ENCODE results near the gene SND1. TPM values are rescaled to one million over a fixed set of nuclear protein-coding genes. Genes with fewer than 3 reads are reported as not detected.

The SND1 gene
- total RNA-seq, 1 experiment from 2014 or later, result 218 TPM

DNA sequence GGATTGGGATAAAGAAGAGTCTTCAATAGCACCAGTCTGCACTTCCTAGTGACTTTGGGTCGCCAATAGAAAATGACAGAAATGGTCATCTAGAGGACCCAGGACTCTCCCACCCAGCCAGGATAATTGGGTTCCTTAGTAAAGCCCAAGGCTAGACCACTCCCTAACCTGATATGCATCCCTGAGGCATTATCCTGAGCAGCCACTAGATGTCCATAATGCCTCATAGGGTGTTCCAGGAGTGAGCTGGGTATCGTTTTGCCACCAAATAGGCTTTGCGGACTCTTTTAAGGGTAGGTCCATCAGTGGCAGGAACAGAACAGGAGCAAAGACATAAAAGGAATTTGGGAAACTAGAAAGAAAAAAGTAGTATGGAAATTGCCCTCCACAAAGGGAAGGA is 383.7 kb downstream of the SND1 start:
- Histone ChIP-seq H3K79me1 (ENCODE audit: insufficient read depth, low read depth, low read length, poor library complexity, severe bottlenecking) (no peaks in the 10 kb centered on the region), H3K4ac (ENCODE audit: low read depth, low read length) (no peak overlapping the region), H3K9me3 (ENCODE audit: control insufficient read depth, low read depth, low read length) (no peaks in the 10 kb centered on the region), H4K8ac (replicated peaks; ENCODE audit: insufficient read length, low read depth, low read length) (no peak overlapping the region), H3K79me2 (ENCODE audit: insufficient read depth, low read length) (no peaks in the 10 kb centered on the region), H3K27ac (ENCODE audit: insufficient read length, low read depth, low read length) (no peak overlapping the region), H3K4me1 (ENCODE audit: insufficient read depth, low read length) (no peaks in the 10 kb centered on the region), H3K18ac (ENCODE audit: insufficient read length, low read depth, low read length) (no peak overlapping the region), H2BK120ac (ENCODE audit: low read depth, low read length, poor library complexity, severe bottlenecking) (no peak overlapping the region), H4K91ac (ENCODE audit: insufficient read length, low read depth, low read length) (no peak overlapping the region), H2BK5ac (ENCODE audit: insufficient read length, low read length) (no peak overlapping the region), H3K27me3 (ENCODE audit: insufficient read depth, low read length) (peaks cover 7% of the 10 kb centered on the region; the same call in 1 of the 2 replicates), H2AK5ac (ENCODE audit: insufficient read length, low read length) (no peak overlapping the region), H3K14ac (ENCODE audit: insufficient read depth, low read length) (no peak overlapping the region), H2BK15ac (ENCODE audit: low read depth, low read length) (no peak overlapping the region), H4K20me1 (ENCODE audit: control insufficient read depth, insufficient read depth, insufficient read length) (no peaks in the 10 kb centered on the region), H2BK12ac (ENCODE audit: insufficient read length, low read depth, low read length) (no peak overlapping the region), H3K4me2 (ENCODE audit: insufficient read depth, insufficient read length, low read length) (no peak overlapping the region), H4K5ac (ENCODE audit: insufficient read length, low read depth, low read length) (no peak overlapping the region), H3K23ac (ENCODE audit: insufficient read length, low read depth, low read length) (no peak overlapping the region), H3K56ac (ENCODE audit: insufficient read length, low read depth, low read length) (no peak overlapping the region), H3K9ac (ENCODE audit: extremely low read depth, insufficient read length, low read length) (no peak overlapping the region), H3K23me2 (ENCODE audit: insufficient read length, low read depth, low read length, poor library complexity, severe bottlenecking) (peaks cover 10% of the 10 kb centered on the region), H3T11ph (ENCODE audit: low read length) (no peak overlapping the region), H2AFZ (ENCODE audit: low read length) (no peak overlapping the region), H2BK20ac (ENCODE audit: low read depth, low read length, poor library complexity, severe bottlenecking) (no peak overlapping the region)
- DNase-seq, result no peak
- no CpG with 5 or more reads among the region's 3 CpGs for WGBS (ENCODE audit: extremely low coverage, insufficient read length, low lambda C conversion rate)
- Mint-ChIP-seq H3K9me3 (no peaks in the 10 kb centered on the region), H3K4me3 (no peak overlapping the region), H3K36me3 (ENCODE audit: insufficient read depth in 1 of 3, low read depth in 3 of 3) (no peaks in the 10 kb centered on the region; a peak in 1 of 7 replicates), H3K4me1 (peaks cover 9 to 14% of the 10 kb centered on the region in 2 experiments), H3K27ac (no peak overlapping the region), H3K27me3 (ENCODE audit: low read depth) (peaks cover 24% of the 10 kb centered on the region)
- TF ChIP-seq, protein P1, sequence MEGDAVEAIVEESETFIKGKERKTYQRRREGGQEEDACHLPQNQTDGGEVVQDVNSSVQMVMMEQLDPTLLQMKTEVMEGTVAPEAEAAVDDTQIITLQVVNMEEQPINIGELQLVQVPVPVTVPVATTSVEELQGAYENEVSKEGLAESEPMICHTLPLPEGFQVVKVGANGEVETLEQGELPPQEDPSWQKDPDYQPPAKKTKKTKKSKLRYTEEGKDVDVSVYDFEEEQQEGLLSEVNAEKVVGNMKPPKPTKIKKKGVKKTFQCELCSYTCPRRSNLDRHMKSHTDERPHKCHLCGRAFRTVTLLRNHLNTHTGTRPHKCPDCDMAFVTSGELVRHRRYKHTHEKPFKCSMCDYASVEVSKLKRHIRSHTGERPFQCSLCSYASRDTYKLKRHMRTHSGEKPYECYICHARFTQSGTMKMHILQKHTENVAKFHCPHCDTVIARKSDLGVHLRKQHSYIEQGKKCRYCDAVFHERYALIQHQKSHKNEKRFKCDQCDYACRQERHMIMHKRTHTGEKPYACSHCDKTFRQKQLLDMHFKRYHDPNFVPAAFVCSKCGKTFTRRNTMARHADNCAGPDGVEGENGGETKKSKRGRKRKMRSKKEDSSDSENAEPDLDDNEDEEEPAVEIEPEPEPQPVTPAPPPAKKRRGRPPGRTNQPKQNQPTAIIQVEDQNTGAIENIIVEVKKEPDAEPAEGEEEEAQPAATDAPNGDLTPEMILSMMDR (conservative IDR thresholded peaks at IDR 0.05), result peak; percentile 69

Measured in H9 (cell line).